GM13976 (cell line): Measurements from ENCODE around the gene XRCC6.
"Not testable (repeated sequence)": the region's sequence is repeated elsewhere in the genome, so short reads cannot be mapped to it uniquely, and the experiment has no call there.

Experiments
- DNase-seq: peaks from one replicate; pipeline ENCODE4 v3.0.0; 2012; ENCODE audit warnings: low spot score
- CTCF ChIP-seq: IDR thresholded peaks from 2 replicates; pipeline ENCODE4 v1.5.1; 2012; ENCODE audit warnings: borderline replicate concordance, mild to moderate bottlenecking; ENCODE audit not compliant: insufficient read depth; ENCODE audit errors: extremely low read depth, missing control alignments, control extremely low read depth
- in situ Hi-C: fragments of 300-500 bp; cut with MboI; formaldehyde crosslinking; loops from one replicate; pipeline ENCODE4 v1.12.0; 2022; ENCODE audit warnings: low sequenced_read_pairs, mixed read lengths, inconsistent platforms; ENCODE audit not compliant: unreplicated experiment

Gene XRCC6

GRCh38 chr22:41659941-41660340 lies 38.8 kb downstream of the XRCC6 start:
- no peak for TF ChIP-seq CTCF
- no peak for DNase-seq
- in situ Hi-C loops: no loop called here

- in situ Hi-C loops: no loop called here
- DNase-seq: no peak
- no peak for TF ChIP-seq CTCF
Measured at GRCh38 chr22:41660416-41660815, 39.3 kb downstream of the XRCC6 start.

GRCh38 chr22:41661088-41661487 lies 40.0 kb downstream of the XRCC6 start:
- DNase-seq: no peak
- no peak for TF ChIP-seq CTCF
- in situ Hi-C loops: no loop called here

- in situ Hi-C loops: no loop called here
- no peak for DNase-seq
- TF ChIP-seq CTCF: no peak
Measured at GRCh38 chr22:41661713-41662112, 40.6 kb downstream of the XRCC6 start.

- in situ Hi-C loops, DNase-seq: not testable (repeated sequence)
Measured at GRCh38 chr22:41663594-41663993, 42.5 kb downstream of the XRCC6 start.

GRCh38 chr22:41664490-41664889 lies 43.4 kb downstream of the XRCC6 start:
- no peak for DNase-seq
- in situ Hi-C loops: no loop called here
- no peak for TF ChIP-seq CTCF

- in situ Hi-C loops: no loop called here
- no peak for DNase-seq
- TF ChIP-seq CTCF: no peak
Measured at GRCh38 chr22:41664951-41665350, 43.9 kb downstream of the XRCC6 start.
